Measurements from ENCODE around the gene EEF1E1.

EEF1E1 gene

GRCh38 chr6:8088886-8089285, 13.5 kb downstream of the EEF1E1 start:
- Histone ChIP-seq H3K27me3 (ENCODE audit: control insufficient read depth in 1 of 2, insufficient read depth in 2 of 2, low read length in 2 of 2) (no peaks in the 10 kb centered on the region), H3K36me3 (ENCODE audit: control insufficient read depth in 1 of 2, insufficient read depth in 2 of 2, low read length in 2 of 2) (peaks cover 29 to 45% of the 10 kb centered on the region in 2 donors), H3K4me3 (ENCODE audit: low read depth in 1 of 2, low read length in 2 of 2) (no peak overlapping the region), H3K9ac (ENCODE audit: low read depth in 1 of 2, low read length in 2 of 2) (no peak overlapping the region), H3K9me3 (ENCODE audit: control insufficient read depth in 1 of 2, low read length in 2 of 2) (peaks cover 4 to 5% of the 10 kb centered on the region in 2 donors), H3K27ac (ENCODE audit: low read depth, low read length) (no peak overlapping the region), H3K4me1 (ENCODE audit: control insufficient read depth in 1 of 2, insufficient read depth in 2 of 2, low read length in 2 of 2) (no peaks in the 10 kb centered on the region)

- H3K4me1 ChIP-seq (ENCODE audit: control insufficient read depth in 1 of 2, insufficient read depth in 2 of 2, low read length in 2 of 2): peaks cover 0 to 5% of the 10 kb centered on the region in 2 donors
- peaks cover 29 to 45% of the 10 kb centered on the region in 2 donors for H3K36me3 ChIP-seq (ENCODE audit: control insufficient read depth in 1 of 2, insufficient read depth in 2 of 2, low read length in 2 of 2)
- H3K27ac ChIP-seq (ENCODE audit: low read depth, low read length): no peak overlapping the region
- H3K9ac ChIP-seq (ENCODE audit: low read depth in 1 of 2, low read length in 2 of 2): no peak overlapping the region
- no peak overlapping the region for H3K4me3 ChIP-seq (ENCODE audit: low read depth in 1 of 2, low read length in 2 of 2)
- H3K27me3 ChIP-seq (ENCODE audit: control insufficient read depth in 1 of 2, insufficient read depth in 2 of 2, low read length in 2 of 2): no peaks in the 10 kb centered on the region
- H3K9me3 ChIP-seq (ENCODE audit: control insufficient read depth in 1 of 2, low read length in 2 of 2): peaks cover 4 to 5% of the 10 kb centered on the region in 2 donors
Measured at GRCh38 chr6:8087870-8088754, 14.2 kb downstream of the EEF1E1 start.

GRCh38 chr6:8086755-8087306, 15.5 kb downstream of the EEF1E1 start:
- H3K27ac ChIP-seq (ENCODE audit: low read depth, low read length): no peak overlapping the region

GRCh38 chr6:8085053-8085511, 17.3 kb downstream of the EEF1E1 start:
- Histone ChIP-seq H3K27me3 (ENCODE audit: control insufficient read depth in 1 of 2, insufficient read depth in 2 of 2, low read length in 2 of 2) (no peaks in the 10 kb centered on the region), H3K9ac (ENCODE audit: low read depth in 1 of 2, low read length in 2 of 2) (no peak overlapping the region), H3K27ac (ENCODE audit: low read depth, low read length) (no peak overlapping the region), H3K36me3 (ENCODE audit: control insufficient read depth in 1 of 2, insufficient read depth in 2 of 2, low read length in 2 of 2) (peaks cover 20 to 36% of the 10 kb centered on the region in 2 donors), H3K4me1 (ENCODE audit: control insufficient read depth in 1 of 2, insufficient read depth in 2 of 2, low read length in 2 of 2) (peaks cover 0 to 17% of the 10 kb centered on the region in 2 donors), H3K9me3 (ENCODE audit: control insufficient read depth in 1 of 2, low read length in 2 of 2) (no peaks in the 10 kb centered on the region), H3K4me3 (ENCODE audit: low read depth in 1 of 2, low read length in 2 of 2) (no peak overlapping the region)

More at GRCh38 chr6:8086755-8087306, 15.5 kb downstream of the EEF1E1 start:
- H3K36me3 ChIP-seq (ENCODE audit: control insufficient read depth in 1 of 2, insufficient read depth in 2 of 2, low read length in 2 of 2): peaks cover 29 to 45% of the 10 kb centered on the region in 2 donors
- peaks cover 0 to 10% of the 10 kb centered on the region in 2 donors for H3K4me1 ChIP-seq (ENCODE audit: control insufficient read depth in 1 of 2, insufficient read depth in 2 of 2, low read length in 2 of 2)
- H3K4me3 ChIP-seq (ENCODE audit: low read depth in 1 of 2, low read length in 2 of 2): no peak overlapping the region
- H3K9ac ChIP-seq (ENCODE audit: low read depth in 1 of 2, low read length in 2 of 2): no peak overlapping the region
- H3K9me3 ChIP-seq (ENCODE audit: control insufficient read depth in 1 of 2, low read length in 2 of 2): peaks cover 4 to 5% of the 10 kb centered on the region in 2 donors
- no peaks in the 10 kb centered on the region for H3K27me3 ChIP-seq (ENCODE audit: control insufficient read depth in 1 of 2, insufficient read depth in 2 of 2, low read length in 2 of 2)

GRCh38 chr6:8084586-8084985, 17.8 kb downstream of the EEF1E1 start:
- no peaks in the 10 kb centered on the region for H3K9me3 ChIP-seq (ENCODE audit: control insufficient read depth in 1 of 2, low read length in 2 of 2)
- no peak overlapping the region for H3K9ac ChIP-seq (ENCODE audit: low read depth in 1 of 2, low read length in 2 of 2)
- H3K4me3 ChIP-seq (ENCODE audit: low read depth in 1 of 2, low read length in 2 of 2): no peak overlapping the region
- peaks cover 0 to 17% of the 10 kb centered on the region in 2 donors for H3K4me1 ChIP-seq (ENCODE audit: control insufficient read depth in 1 of 2, insufficient read depth in 2 of 2, low read length in 2 of 2)
- no peak overlapping the region for H3K27ac ChIP-seq (ENCODE audit: low read depth, low read length)
- no peaks in the 10 kb centered on the region for H3K27me3 ChIP-seq (ENCODE audit: control insufficient read depth in 1 of 2, insufficient read depth in 2 of 2, low read length in 2 of 2)
- peaks cover 19 to 34% of the 10 kb centered on the region in 2 donors for H3K36me3 ChIP-seq (ENCODE audit: control insufficient read depth in 1 of 2, insufficient read depth in 2 of 2, low read length in 2 of 2)

GRCh38 chr6:8082954-8083858, 19.1 kb downstream of the EEF1E1 start:
- Histone ChIP-seq H3K27me3 (ENCODE audit: control insufficient read depth in 1 of 2, insufficient read depth in 2 of 2, low read length in 2 of 2) (no peaks in the 10 kb centered on the region), H3K27ac (ENCODE audit: low read depth, low read length) (no peak overlapping the region), H3K4me1 (ENCODE audit: control insufficient read depth in 1 of 2, insufficient read depth in 2 of 2, low read length in 2 of 2) (peaks cover 0 to 17% of the 10 kb centered on the region in 2 donors), H3K36me3 (ENCODE audit: control insufficient read depth in 1 of 2, insufficient read depth in 2 of 2, low read length in 2 of 2) (peaks cover 10 to 20% of the 10 kb centered on the region in 2 donors), H3K4me3 (ENCODE audit: low read depth in 1 of 2, low read length in 2 of 2) (no peak overlapping the region), H3K9me3 (ENCODE audit: control insufficient read depth in 1 of 2, low read length in 2 of 2) (no peaks in the 10 kb centered on the region), H3K9ac (ENCODE audit: low read depth in 1 of 2, low read length in 2 of 2) (no peak overlapping the region)

GRCh38 chr6:8082572-8082953, 19.8 kb downstream of the EEF1E1 start:
- H3K4me1 ChIP-seq (ENCODE audit: control insufficient read depth in 1 of 2, insufficient read depth in 2 of 2, low read length in 2 of 2): peaks cover 0 to 17% of the 10 kb centered on the region in 2 donors
- no peaks in the 10 kb centered on the region for H3K9me3 ChIP-seq (ENCODE audit: control insufficient read depth in 1 of 2, low read length in 2 of 2)
- no peak overlapping the region for H3K27ac ChIP-seq (ENCODE audit: low read depth, low read length)

GRCh38 chr6:8080362-8081151, 21.8 kb downstream of the EEF1E1 start:
- Histone ChIP-seq H3K27ac (ENCODE audit: low read depth, low read length) (no peak overlapping the region), H3K9ac (ENCODE audit: low read depth in 1 of 2, low read length in 2 of 2) (no peak overlapping the region), H3K36me3 (ENCODE audit: control insufficient read depth in 1 of 2, insufficient read depth in 2 of 2, low read length in 2 of 2) (no peaks in the 10 kb centered on the region), H3K4me1 (ENCODE audit: control insufficient read depth in 1 of 2, insufficient read depth in 2 of 2, low read length in 2 of 2) (peaks cover 0 to 17% of the 10 kb centered on the region in 2 donors), H3K4me3 (ENCODE audit: low read depth in 1 of 2, low read length in 2 of 2) (no peak overlapping the region), H3K27me3 (ENCODE audit: control insufficient read depth in 1 of 2, insufficient read depth in 2 of 2, low read length in 2 of 2) (no peaks in the 10 kb centered on the region), H3K9me3 (ENCODE audit: control insufficient read depth in 1 of 2, low read length in 2 of 2) (no peaks in the 10 kb centered on the region)

More at GRCh38 chr6:8082572-8082953, 19.8 kb downstream of the EEF1E1 start:
- no peak overlapping the region for H3K4me3 ChIP-seq (ENCODE audit: low read depth in 1 of 2, low read length in 2 of 2)
- no peak overlapping the region for H3K9ac ChIP-seq (ENCODE audit: low read depth in 1 of 2, low read length in 2 of 2)
- H3K36me3 ChIP-seq (ENCODE audit: control insufficient read depth in 1 of 2, insufficient read depth in 2 of 2, low read length in 2 of 2): peaks cover 4 to 14% of the 10 kb centered on the region in 2 donors
- no peaks in the 10 kb centered on the region for H3K27me3 ChIP-seq (ENCODE audit: control insufficient read depth in 1 of 2, insufficient read depth in 2 of 2, low read length in 2 of 2)

GRCh38 chr6:8079126-8079525, 23.2 kb downstream of the EEF1E1 start:
- H3K4me3 ChIP-seq (ENCODE audit: low read depth in 1 of 2, low read length in 2 of 2): no peak overlapping the region
- peaks cover 0 to 17% of the 10 kb centered on the region in 2 donors for H3K4me1 ChIP-seq (ENCODE audit: control insufficient read depth in 1 of 2, insufficient read depth in 2 of 2, low read length in 2 of 2)
- H3K27ac ChIP-seq (ENCODE audit: low read depth, low read length): no peak overlapping the region
- no peaks in the 10 kb centered on the region for H3K27me3 ChIP-seq (ENCODE audit: control insufficient read depth in 1 of 2, insufficient read depth in 2 of 2, low read length in 2 of 2)
- no peaks in the 10 kb centered on the region for H3K9me3 ChIP-seq (ENCODE audit: control insufficient read depth in 1 of 2, low read length in 2 of 2)
- H3K36me3 ChIP-seq (ENCODE audit: control insufficient read depth in 1 of 2, insufficient read depth in 2 of 2, low read length in 2 of 2): no peaks in the 10 kb centered on the region
- H3K9ac ChIP-seq (ENCODE audit: low read depth in 1 of 2, low read length in 2 of 2): no peak overlapping the region

All from duodenal mucosa (tissue), 2 donors.